A549 (cell line): ENCODE results near the gene SHKBP1. TPM values are rescaled to one million over a fixed set of nuclear protein-coding genes. Genes with fewer than 3 reads are reported as not detected.

Experiments used
- ATAC-seq, 2 experiments: fragments of 200-7000 bp in 1 of 2; fragments of >200 bp in 1 of 2; cut with Nextera tagmentation in 1 of 2; cut with Tn5 transposase in 1 of 2; 3 replicates each; pipeline versions ENCODE4 v1.8.0 to v1.9.1; 2018 to 2020; ENCODE audit warnings: mild to moderate bottlenecking in 1 of 2, moderate library complexity in 1 of 2
- CTCF ChIA-PET: fragments of 300-600 bp; sonication (Branson Sonifier 250); formaldehyde crosslinking; extraction: SDS; loops from one replicate; lab custom pipeline; 2021; ENCODE audit warnings: antibody characterized with exemption, inconsistent platforms; lab: Yijun Ruan, JAX
- POLR2A ChIA-PET: fragments of 350-600 bp; formaldehyde crosslinking; extraction: SDS; loops from one replicate; lab custom pipeline; 2021; ENCODE audit warnings: antibody characterized with exemption, inconsistent platforms; lab: Yijun Ruan, JAX
- DNase-seq, 2 experiments: peaks; one replicate each; pipeline versions ENCODE4 v3.0.0 to v3.0.0-alpha.2; 2011 to 2016; ENCODE audit warnings: low read depth in 1 of 2, low spot score in 1 of 2
- FAIRE-seq: peaks from 2 replicates; lab custom pipeline; 2011; peaks lifted over from hg19 to GRCh38; lab: Jason Lieb, UNC
- H3K27ac ChIP-seq, 2 experiments: fragments of >200 bp; sonication (Bioruptor Twin); formaldehyde crosslinking; 3 replicates each; pipeline ENCODE4 v1.5.1; 2016 to 2017
- H3K4me1 ChIP-seq: fragments of >200 bp; sonication (Bioruptor Twin); formaldehyde crosslinking; 3 replicates; pipeline ENCODE4 v1.6.1; 2016
- H3K4me2 ChIP-seq: fragments of >200 bp; sonication (Bioruptor Twin); formaldehyde crosslinking; 3 replicates; pipeline ENCODE4 v1.6.1; 2016
- H3K4me3 ChIP-seq: fragments of >200 bp; sonication (Bioruptor Twin); formaldehyde crosslinking; 3 replicates; pipeline ENCODE4 v1.5.1; 2016
- H3K9me3 ChIP-seq: fragments of >200 bp; sonication (Bioruptor Twin); formaldehyde crosslinking; 3 replicates; pipeline ENCODE4 v1.6.1; 2016
- ATOH8 ChIP-seq: fragments of 250-450 bp; sonication (Bioruptor Pico); IDR thresholded peaks from 2 replicates; pipeline ENCODE4 v1.5.0; 2020; ENCODE audit warnings: low read depth, mild to moderate bottlenecking, moderate library complexity
- BCL3 ChIP-seq: fragments of >200 bp; sonication (Bioruptor Twin); formaldehyde crosslinking; IDR thresholded peaks from 3 replicates; pipeline ENCODE4 v1.6.1; 2016
- CBX2 ChIP-seq: fragments of 200-600 bp; sonication (generic); IDR thresholded peaks from 2 replicates; pipeline ENCODE4 v1.6.1; 2016; ENCODE audit warnings: low read depth, mild to moderate bottlenecking, borderline replicate concordance
- CBX8 ChIP-seq: fragments of 200-600 bp; sonication (generic); IDR thresholded peaks from 2 replicates; pipeline ENCODE4 v1.6.1; 2016
- CEBPB ChIP-seq, 2 experiments: fragments of >200 bp in 1 of 2; sonication (Bioruptor Twin) in 1 of 2; formaldehyde crosslinking in 1 of 2; IDR thresholded peaks; 2 replicates each; pipeline ENCODE4 v1.6.1; 2012 to 2016
- CHD2 ChIP-seq: fragments of 150-350 bp; IDR thresholded peaks from 2 replicates; pipeline ENCODE4 v1.6.1; 2014; ENCODE audit warnings: low read length; ENCODE audit not compliant: partially characterized antibody
- CTCF ChIP-seq: fragments of >200 bp; sonication (Bioruptor Twin); formaldehyde crosslinking; IDR thresholded peaks from 3 replicates; pipeline ENCODE4 v1.5.1; 2016
- E2F6 ChIP-seq: IDR thresholded peaks from 2 replicates; pipeline ENCODE4 v1.6.1; 2012; ENCODE audit warnings: low read depth, borderline replicate concordance
- EHMT2 ChIP-seq: fragments of 200-600 bp; sonication (generic); IDR thresholded peaks from 2 replicates; pipeline ENCODE4 v1.6.1; 2016; ENCODE audit warnings: antibody characterized with exemption, low read depth, mild to moderate bottlenecking, moderate library complexity
- EP300 ChIP-seq, 2 experiments: fragments of >200 bp; sonication (Bioruptor Twin); formaldehyde crosslinking; IDR thresholded peaks; 2 replicates in 1 of 2; 3 replicates in 1 of 2; pipeline ENCODE4 v1.6.1; 2016 to 2017
- ESRRA ChIP-seq: fragments of 150-350 bp; IDR thresholded peaks from 2 replicates; pipeline ENCODE4 v1.6.1; 2014; ENCODE audit warnings: mild to moderate bottlenecking, low read length, borderline replicate concordance
- FOSB ChIP-seq: fragments of 250-450 bp; sonication (Bioruptor Pico); IDR thresholded peaks from 2 replicates; pipeline ENCODE4 v1.5.0; 2020; ENCODE audit warnings: mild to moderate bottlenecking, moderate library complexity
- FOSL2 ChIP-seq, 2 experiments: fragments of 450-650 bp in 1 of 2; fragments of >200 bp in 1 of 2; sonication (Bioruptor Twin) in 1 of 2; formaldehyde crosslinking; IDR thresholded peaks; 2 replicates each; pipeline versions ENCODE4 v1.5.0 to v1.6.1; 2016 to 2020; ENCODE audit warnings: mild to moderate bottlenecking in 1 of 2, moderate library complexity in 1 of 2
- HDAC2 ChIP-seq: fragments of 200-600 bp; sonication (generic); IDR thresholded peaks from 2 replicates; pipeline ENCODE4 v1.6.1; 2016
- HEYL ChIP-seq: fragments of 250-450 bp; sonication (Bioruptor Pico); IDR thresholded peaks from 2 replicates; pipeline ENCODE4 v1.8.0; 2021; ENCODE audit warnings: mild to moderate bottlenecking, moderate library complexity
- HMGXB4 ChIP-seq: fragments of 250-450 bp; sonication (Bioruptor Pico); IDR thresholded peaks from 2 replicates; pipeline ENCODE4 v1.5.0; 2021; ENCODE audit warnings: mild to moderate bottlenecking, moderate library complexity, borderline replicate concordance
- HOXA7 ChIP-seq: fragments of 250-450 bp; sonication (Bioruptor Pico); IDR thresholded peaks from 2 replicates; pipeline ENCODE4 v1.5.0; 2020; ENCODE audit warnings: mild to moderate bottlenecking, moderate library complexity
- HOXB5 ChIP-seq: fragments of 250-450 bp; sonication (Bioruptor Pico); IDR thresholded peaks from 2 replicates; pipeline ENCODE4 v1.5.0; 2020; ENCODE audit warnings: mild to moderate bottlenecking, moderate library complexity
- JUN ChIP-seq, 2 experiments: fragments of >200 bp; sonication (Bioruptor Twin); formaldehyde crosslinking; IDR thresholded peaks; 2 replicates in 1 of 2; 3 replicates in 1 of 2; pipeline ENCODE4 v1.6.1; 2016 to 2017
- MYC ChIP-seq: IDR thresholded peaks from 2 replicates; pipeline ENCODE4 v1.6.1; 2012; ENCODE audit warnings: mild to moderate bottlenecking, inconsistent platforms, low read length, improper control_type of control experiment, borderline replicate concordance
- NFE2L2 ChIP-seq: fragments of 150-350 bp; conservative IDR thresholded peaks from 2 replicates; pipeline ENCODE4 v1.6.1; 2014; ENCODE audit warnings: low read length
- PHF8 ChIP-seq: fragments of 200-600 bp; sonication (generic); IDR thresholded peaks from 2 replicates; pipeline ENCODE4 v1.6.1; 2016; ENCODE audit warnings: low read depth, mild to moderate bottlenecking, antibody characterized with exemption, moderate library complexity, borderline replicate concordance
- RARB ChIP-seq: fragments of 250-450 bp; sonication (Bioruptor Pico); IDR thresholded peaks from 2 replicates; pipeline ENCODE4 v1.8.0; 2021; ENCODE audit warnings: mild to moderate bottlenecking, moderate library complexity
- RCOR1 ChIP-seq: fragments of 150-350 bp; IDR thresholded peaks from 2 replicates; pipeline ENCODE4 v1.6.1; 2014; ENCODE audit warnings: antibody characterized with exemption, low read length, low read depth
- REST ChIP-seq: fragments of 200-600 bp; sonication (generic); IDR thresholded peaks from 2 replicates; pipeline ENCODE4 v1.6.1; 2016; ENCODE audit warnings: antibody characterized with exemption, mild to moderate bottlenecking, moderate library complexity
- ZC3H11A ChIP-seq: fragments of 450-650 bp; IDR thresholded peaks from 2 replicates; pipeline ENCODE4 v1.6.1; 2014; ENCODE audit warnings: antibody characterized with exemption, mild to moderate bottlenecking
- ZFP36 ChIP-seq: fragments of 450-650 bp; IDR thresholded peaks from 2 replicates; pipeline ENCODE4 v1.6.1; 2014; ENCODE audit warnings: borderline replicate concordance; ENCODE audit not compliant: partially characterized antibody
- ZNF302 ChIP-seq: fragments of 250-450 bp; sonication (Bioruptor Pico); IDR thresholded peaks from 2 replicates; pipeline ENCODE4 v1.9.0; 2021; ENCODE audit warnings: inconsistent platforms, mild to moderate bottlenecking, moderate library complexity
- ZSCAN20 ChIP-seq: fragments of 250-450 bp; sonication (Bioruptor Pico); IDR thresholded peaks from 2 replicates; pipeline ENCODE4 v1.8.0; 2022; ENCODE audit warnings: mild to moderate bottlenecking, moderate library complexity
- WGBS: methylation state at CpG from one replicate; pipeline ENCODE4 v1.1.6; 2017; ENCODE audit errors: missing lambda C conversion rate; 5-methylcytosine and 5-hydroxymethylcytosine counted together
- polyA plus RNA-seq, 4 experiments: library from polyadenylated mRNA; depleted of rRNA in 3 of 4; stranded (reverse); fragments of >200 nt; fragmentation: RNase III in 1 of 4; extraction: RNeasy Plus Mini Kit Qiagen cat#74134 plus additional on column Dnase treatment in 1 of 4; gene quantifications; 2 replicates in 3 of 4; 3 replicates in 1 of 4; pipeline ENCODE4 v1.2.3, GENCODE V29; 2011 to 2017

Gene SHKBP1
- polyA plus RNA-seq, 2 of the 4 experiments (the other 2 are of a cell fraction) = 75.2 to 123 TPM

- no peaks in the 10 kb centered on the region for H3K9me3 ChIP-seq
- peak overlapping the region; percentile 36 for H3K4me3 ChIP-seq
- H3K27ac ChIP-seq = peak overlapping the region in 1 of 2 experiments; percentile 85; a peak in 3 of 6 replicates
- no peak for DNase-seq
- POLR2A ChIA-PET = interaction anchor here (0.5 to 2.8 kb wide), 19 partner anchors 9 to 195 kb away, joined by 3 to 35 read pairs (median 5); partner anchors contain the start of genes ACTMAP, BLVRB, EGLN2 and RAB4B
- WGBS = 9% methylated on average over 18 of the region's 18 CpGs
- peaks cover 55% of the 10 kb centered on the region for H3K4me1 ChIP-seq
- CTCF ChIA-PET = interaction anchor here (0.5 to 35.2 kb wide), 24 partner anchors 9 to 845 kb away, joined by 3 to 2247 read pairs (median 8); partner anchors contain the start of genes BLVRB, SERTAD1 and SPTBN4
- no peak for FAIRE-seq
- peak overlapping the region; percentile 92 for H3K4me2 ChIP-seq
- ATAC-seq = peak in 1 of 2 experiments; percentile 3; a peak in 3 of 6 replicates
- TF ChIP-seq ZSCAN20 (CRISPR knock-in tag) (no peak), FOSB (CRISPR knock-in tag) (no peak), NFE2L2 (no peak), ZFP36 (no peak), FOSL2 (IDR thresholded peaks at IDR 0.05) (no peak), FOSL2 (CRISPR knock-in tag; IDR thresholded peaks at IDR 0.05) (peak; percentile 32; the same call in 1 of the 2 replicates), ATOH8 (CRISPR knock-in tag) (no peak), RARB (CRISPR knock-in tag) (no peak), HDAC2 (no peak), E2F6 (no peak), ZC3H11A (no peak), CHD2 (no peak), CBX2 (no peak), RCOR1 (0 out of 2 replicates have a peak, but pooled peaks have one; percentile 50), CTCF (no peak), EHMT2 (no peak), ESRRA (no peak), ZNF302 (CRISPR knock-in tag) (no peak), JUN (IDR thresholded peaks at IDR 0.05) (peak in 1 of 2 experiments; percentile 17; a peak in 2 of 5 replicates), REST (no peak), HEYL (CRISPR knock-in tag) (no peak), BCL3 (no peak), HMGXB4 (CRISPR knock-in tag) (no peak), CEBPB (IDR thresholded peaks at IDR 0.05) (no peak), EP300 (IDR thresholded peaks at IDR 0.05) (no peak), HOXA7 (CRISPR knock-in tag) (no peak), MYC (no peak), CBX8 (no peak), HOXB5 (no peak; the same call in 1 of the 2 replicates), PHF8 (no peak)
Observed at GRCh38 chr19:40604171-40604646, 27.5 kb downstream of the SHKBP1 start.
